ENCODE results near the gene ADAM19.

GRCh38 chr5:157596487-157596886 lies 20.9 kb upstream of the ADAM19 start:
- TF ChIP-seq PKNOX1 (IDR thresholded peaks at IDR 0.05) (no peak), SP1 (IDR thresholded peaks at IDR 0.05) (no peak)
